ENCODE results near the gene PRICKLE2. TPM values are rescaled to one million over a fixed set of nuclear protein-coding genes. Genes with fewer than 3 reads are reported as not detected.

PRICKLE2 gene
- total RNA-seq, 1 experiment from 2014 or later: 12.0 TPM

- no peak for DNase-seq (ENCODE audit: low read depth)
Measured at GRCh38 chr3:64160000-64160695, 65.1 kb downstream of the PRICKLE2 start.

GRCh38 chr3:64158334-64158733 lies 66.9 kb downstream of the PRICKLE2 start:
- DNase-seq (ENCODE audit: low read depth): no peak

GRCh38 chr3:64157150-64158035 lies 67.9 kb downstream of the PRICKLE2 start:
- no peak for DNase-seq (ENCODE audit: low read depth)

GRCh38 chr3:64155328-64155727 lies 69.9 kb downstream of the PRICKLE2 start:
- DNase-seq (ENCODE audit: low read depth): no peak

GRCh38 chr3:64152676-64153466 lies 72.4 kb downstream of the PRICKLE2 start:
- no peak for DNase-seq (ENCODE audit: low read depth)

- DNase-seq (ENCODE audit: low read depth): no peak
Measured at GRCh38 chr3:64152086-64152485, 73.2 kb downstream of the PRICKLE2 start.

GRCh38 chr3:64151342-64151871 lies 73.9 kb downstream of the PRICKLE2 start:
- no peak for DNase-seq (ENCODE audit: low read depth)

- DNase-seq (ENCODE audit: low read depth): no peak
Measured at GRCh38 chr3:64150623-64151207, 74.6 kb downstream of the PRICKLE2 start.

- DNase-seq (ENCODE audit: low read depth): no peak
Measured at GRCh38 chr3:64149886-64150285, 75.4 kb downstream of the PRICKLE2 start.

- DNase-seq (ENCODE audit: low read depth): no peak
Measured at GRCh38 chr3:64148955-64149653, 76.2 kb downstream of the PRICKLE2 start.

- DNase-seq (ENCODE audit: low read depth): no peak
Measured at GRCh38 chr3:64147211-64147610, 78.1 kb downstream of the PRICKLE2 start.

GRCh38 chr3:64145438-64145837 lies 79.8 kb downstream of the PRICKLE2 start:
- DNase-seq (ENCODE audit: low read depth): no peak

GRCh38 chr3:64144241-64144900 lies 80.9 kb downstream of the PRICKLE2 start:
- DNase-seq (ENCODE audit: low read depth): no peak

GRCh38 chr3:64143409-64144130 lies 81.7 kb downstream of the PRICKLE2 start:
- peak; percentile 68 for DNase-seq (ENCODE audit: low read depth)

- no peak for DNase-seq (ENCODE audit: low read depth)
Measured at GRCh38 chr3:64141476-64141875, 83.8 kb downstream of the PRICKLE2 start.

- DNase-seq (ENCODE audit: low read depth): peak; percentile 32
Measured at GRCh38 chr3:64140651-64141050, 84.6 kb downstream of the PRICKLE2 start.

- DNase-seq (ENCODE audit: low read depth): no peak
Measured at GRCh38 chr3:64138656-64139375, 86.5 kb downstream of the PRICKLE2 start.

GRCh38 chr3:64138046-64138445 lies 87.2 kb downstream of the PRICKLE2 start:
- peak; percentile 57 for DNase-seq (ENCODE audit: low read depth)

GRCh38 chr3:64134882-64135281 lies 90.4 kb downstream of the PRICKLE2 start:
- no peak for DNase-seq (ENCODE audit: low read depth)

All from LHCN-M2 (cell line).